Measurements from ENCODE around the gene FILIP1L.

FILIP1L gene

GRCh38 chr3:99960123-99960878, 154.0 kb downstream of the FILIP1L start:
- TF ChIP-seq EGR1 (IDR thresholded peaks at IDR 0.05) (no peak), NFIC (IDR thresholded peaks at IDR 0.05) (no peak), FOXM1 (IDR thresholded peaks at IDR 0.05; ENCODE audit: borderline replicate concordance, low read depth) (no peak), ZBTB7A (IDR thresholded peaks at IDR 0.05; ENCODE audit: low read depth) (no peak), TCF12 (IDR thresholded peaks at IDR 0.05; ENCODE audit: low read depth) (no peak), REST (IDR thresholded peaks at IDR 0.05; ENCODE audit: low read depth) (no peak), YY1 (IDR thresholded peaks at IDR 0.05; ENCODE audit: low read depth) (no peak), CREB1 (IDR thresholded peaks at IDR 0.05; ENCODE audit: low read depth) (no peak)

- TF ChIP-seq RAD21 (IDR thresholded peaks at IDR 0.05; ENCODE audit: low read depth) (no peak), TEAD4 (IDR thresholded peaks at IDR 0.05) (no peak), EP300 (IDR thresholded peaks at IDR 0.05; ENCODE audit: borderline replicate concordance) (no peak), FOXM1 (IDR thresholded peaks at IDR 0.05; ENCODE audit: borderline replicate concordance, low read depth) (no peak), YY1 (IDR thresholded peaks at IDR 0.05; ENCODE audit: low read depth) (no peak), CEBPB (IDR thresholded peaks at IDR 0.05) (no peak), USF1 (IDR thresholded peaks at IDR 0.05) (no peak), TAF1 (IDR thresholded peaks at IDR 0.05; ENCODE audit: low read depth) (no peak), TCF12 (IDR thresholded peaks at IDR 0.05; ENCODE audit: low read depth) (no peak), CREB1 (IDR thresholded peaks at IDR 0.05; ENCODE audit: low read depth) (no peak), NFIC (IDR thresholded peaks at IDR 0.05) (no peak), ZBTB7A (IDR thresholded peaks at IDR 0.05; ENCODE audit: low read depth) (no peak), MAX (IDR thresholded peaks at IDR 0.05) (no peak), REST (IDR thresholded peaks at IDR 0.05; ENCODE audit: low read depth) (no peak), EGR1 (IDR thresholded peaks at IDR 0.05) (no peak)
Measured at GRCh38 chr3:99958222-99958912, 155.9 kb downstream of the FILIP1L start.

GRCh38 chr3:99957151-99957796, 157.0 kb downstream of the FILIP1L start:
- TF ChIP-seq EGR1 (IDR thresholded peaks at IDR 0.05) (no peak), TCF12 (IDR thresholded peaks at IDR 0.05; ENCODE audit: low read depth) (no peak), ZBTB7A (IDR thresholded peaks at IDR 0.05; ENCODE audit: low read depth) (no peak), EP300 (IDR thresholded peaks at IDR 0.05; ENCODE audit: borderline replicate concordance) (no peak), CREB1 (IDR thresholded peaks at IDR 0.05; ENCODE audit: low read depth) (no peak), NFIC (IDR thresholded peaks at IDR 0.05) (no peak), MAX (IDR thresholded peaks at IDR 0.05) (no peak), REST (IDR thresholded peaks at IDR 0.05; ENCODE audit: low read depth) (no peak), USF1 (IDR thresholded peaks at IDR 0.05) (no peak), RAD21 (IDR thresholded peaks at IDR 0.05; ENCODE audit: low read depth) (no peak), CEBPB (IDR thresholded peaks at IDR 0.05) (no peak), FOXM1 (IDR thresholded peaks at IDR 0.05; ENCODE audit: borderline replicate concordance, low read depth) (no peak)
